ENCODE data around the gene C5orf58. TPM values are rescaled to one million over a fixed set of nuclear protein-coding genes. Genes with fewer than 3 reads are reported as not detected.

Gene C5orf58
- total RNA-seq, 1 donor from 2014 or later, result not detected

GRCh38 chr5:170273968-170274710 lies 41.4 kb downstream of the C5orf58 start:
- H3K27ac Mint-ChIP-seq, result no peak overlapping the region

GRCh38 chr5:170275376-170275994 lies 42.7 kb downstream of the C5orf58 start:
- Histone ChIP-seq H3K4me3 (no peak overlapping the region), H3K9me3 (ENCODE audit: low read depth) (no peaks in the 10 kb centered on the region), H3K4me2 (no peak overlapping the region), H2AFZ (replicated peaks) (no peak overlapping the region), H3F3A (ENCODE audit: low read depth) (peaks cover 20% of the 10 kb centered on the region), H3K79me2 (ENCODE audit: low read depth) (no peaks in the 10 kb centered on the region), H3K27ac (no peak overlapping the region), H3K4me1 (peaks cover 32% of the 10 kb centered on the region), H3K9ac (no peak overlapping the region), H4K20me1 (ENCODE audit: low read depth) (no peaks in the 10 kb centered on the region), H3K27me3 (peaks cover 8% of the 10 kb centered on the region), H3K36me3 (no peaks in the 10 kb centered on the region)
- DNase-seq (ENCODE audit: low spot score), result no peak
- Mint-ChIP-seq H3K27ac (peak overlapping the region; percentile 29), H3K4me3 (no peak overlapping the region), H3K9me3 (no peaks in the 10 kb centered on the region), H3K4me1 (peaks cover 32% of the 10 kb centered on the region), H3K27me3 (ENCODE audit: insufficient read depth, low read depth) (peaks cover 7% of the 10 kb centered on the region), H3K36me3 (no peaks in the 10 kb centered on the region)
- no peak for TF ChIP-seq EZH2phosphoT487 (IDR thresholded peaks at IDR 0.05)
- TF ChIP-seq EZH2 (IDR thresholded peaks at IDR 0.05), result no peak
- no peak for TF ChIP-seq CTCF (IDR thresholded peaks at IDR 0.05)

More at GRCh38 chr5:170273968-170274710, 41.4 kb downstream of the C5orf58 start:
- peak; percentile 55 for DNase-seq (ENCODE audit: low spot score)
- Histone ChIP-seq H3K9me3 (ENCODE audit: low read depth) (no peaks in the 10 kb centered on the region), H3K4me1 (peaks cover 18% of the 10 kb centered on the region), H3K4me3 (no peak overlapping the region), H4K20me1 (ENCODE audit: low read depth) (no peaks in the 10 kb centered on the region), H3K79me2 (ENCODE audit: low read depth) (no peaks in the 10 kb centered on the region), H3K27ac (no peak overlapping the region), H3K36me3 (no peaks in the 10 kb centered on the region), H3K9ac (no peak overlapping the region), H3K27me3 (peaks cover 8% of the 10 kb centered on the region), H3K4me2 (no peak overlapping the region), H3F3A (ENCODE audit: low read depth) (peaks cover 7% of the 10 kb centered on the region), H2AFZ (replicated peaks) (peak overlapping the region; percentile 8)
- Mint-ChIP-seq H3K4me3 (no peak overlapping the region), H3K9me3 (no peaks in the 10 kb centered on the region), H3K36me3 (no peaks in the 10 kb centered on the region), H3K4me1 (peaks cover 19% of the 10 kb centered on the region), H3K27me3 (ENCODE audit: insufficient read depth, low read depth) (peaks cover 11% of the 10 kb centered on the region)
- TF ChIP-seq EZH2 (IDR thresholded peaks at IDR 0.05) (no peak), CTCF (IDR thresholded peaks at IDR 0.05) (peak; percentile 48)

GRCh38 chr5:170276140-170276539 lies 43.4 kb downstream of the C5orf58 start:
- Mint-ChIP-seq H3K27ac (no peak overlapping the region), H3K36me3 (no peaks in the 10 kb centered on the region), H3K27me3 (ENCODE audit: insufficient read depth, low read depth) (peaks cover 9% of the 10 kb centered on the region), H3K4me3 (no peak overlapping the region), H3K4me1 (peaks cover 32% of the 10 kb centered on the region), H3K9me3 (no peaks in the 10 kb centered on the region)
- DNase-seq (ENCODE audit: low spot score), result no peak
- Histone ChIP-seq H3K4me1 (peaks cover 35% of the 10 kb centered on the region), H3K4me2 (no peak overlapping the region), H3K27ac (no peak overlapping the region), H3K27me3 (peaks cover 8% of the 10 kb centered on the region), H2AFZ (replicated peaks) (no peak overlapping the region), H3K4me3 (no peak overlapping the region), H3K9ac (no peak overlapping the region), H3K36me3 (no peaks in the 10 kb centered on the region), H3K9me3 (ENCODE audit: low read depth) (no peaks in the 10 kb centered on the region), H4K20me1 (ENCODE audit: low read depth) (no peaks in the 10 kb centered on the region), H3F3A (ENCODE audit: low read depth) (peaks cover 23% of the 10 kb centered on the region), H3K79me2 (ENCODE audit: low read depth) (no peaks in the 10 kb centered on the region)
- TF ChIP-seq EZH2 (IDR thresholded peaks at IDR 0.05) (no peak), EZH2phosphoT487 (IDR thresholded peaks at IDR 0.05) (no peak), CTCF (IDR thresholded peaks at IDR 0.05) (no peak)

Data from neural progenitor cell (in vitro differentiated cells).